GM10847 (cell line): ENCODE data around the gene RGS7.

ENCODE experiments used
- POLR2A ChIP-seq: IDR thresholded peaks from 2 replicates; pipeline ENCODE4 v1.6.1; 2011; ENCODE audit not compliant: insufficient read length; ENCODE audit errors: extremely low read depth

The RGS7 gene

DNA sequence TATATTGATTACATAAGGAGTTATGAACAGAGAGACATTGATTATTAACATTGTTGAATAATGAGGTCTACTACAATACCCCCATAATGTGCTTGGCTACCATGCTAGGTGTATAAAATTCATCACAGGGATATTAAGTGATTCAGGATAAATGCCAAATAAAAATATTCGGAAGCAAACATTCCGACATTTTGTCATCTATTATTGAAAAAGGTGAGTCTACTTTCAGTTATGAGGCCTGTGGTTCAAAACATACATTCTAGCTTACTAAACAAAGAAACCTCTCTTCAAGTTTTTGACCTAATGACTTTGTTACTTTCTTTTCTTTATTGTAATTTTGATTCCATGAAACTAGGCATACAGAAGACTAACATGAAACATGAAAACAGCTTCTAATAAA is 554.7 kb downstream of the RGS7 start:
- TF ChIP-seq POLR2A: no peak

DNA sequence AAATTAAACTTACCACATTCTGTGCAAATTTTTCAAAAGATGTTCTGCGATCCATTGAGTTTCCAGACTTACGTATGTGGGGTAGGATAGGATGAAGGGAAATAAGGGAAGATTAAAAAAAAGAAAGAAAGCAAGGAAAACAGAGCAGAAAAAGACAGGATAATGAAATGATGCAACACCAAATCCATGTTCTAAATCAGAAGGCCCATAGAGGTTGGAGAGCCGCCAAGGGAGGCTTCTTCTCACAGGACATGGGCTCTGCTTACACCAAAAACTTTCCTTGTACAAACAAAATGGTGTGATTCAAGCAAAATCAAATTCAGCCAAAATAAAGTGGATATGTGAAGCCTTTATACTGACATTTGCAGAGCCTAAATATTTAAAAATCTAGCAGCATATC is 555.6 kb downstream of the RGS7 start:
- no peak for TF ChIP-seq POLR2A

DNA sequence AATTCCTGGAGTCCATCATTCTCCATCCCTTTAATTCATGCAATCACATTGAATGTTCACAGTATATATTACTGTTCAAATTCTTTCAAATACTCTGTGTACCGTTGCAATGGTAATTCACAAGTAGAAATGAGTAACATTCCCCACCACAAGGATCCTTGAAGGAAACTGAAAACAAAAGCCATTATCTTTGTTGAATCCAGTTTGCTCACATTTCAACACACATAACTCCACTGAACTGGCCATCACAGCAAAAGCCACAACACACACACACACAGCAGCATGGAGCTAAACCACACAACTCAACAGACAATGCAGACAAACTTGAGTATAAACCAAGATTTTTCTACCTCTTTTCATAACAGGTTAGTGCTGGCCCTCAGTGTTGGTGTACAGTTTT is 556.7 kb downstream of the RGS7 start:
- no peak for TF ChIP-seq POLR2A

DNA sequence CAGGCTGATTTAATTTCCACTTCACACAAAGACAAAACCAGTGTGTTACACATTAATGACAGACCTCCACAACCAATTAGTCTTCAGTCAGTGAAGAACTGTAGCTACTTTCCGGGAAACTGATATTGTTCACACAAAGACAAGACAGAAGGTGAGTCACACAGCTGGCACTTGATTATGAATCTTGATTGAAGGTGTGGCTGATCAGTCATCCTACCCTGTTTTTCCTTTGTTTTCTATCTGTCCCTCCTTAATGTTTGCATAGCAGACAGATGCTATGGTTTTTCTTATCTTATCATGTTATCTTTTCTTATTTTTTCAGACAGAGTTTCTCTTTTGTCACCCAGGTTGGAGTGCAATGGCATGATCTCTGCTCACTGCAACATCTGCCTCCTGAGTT is 560.0 kb downstream of the RGS7 start:
- TF ChIP-seq POLR2A: no peak

DNA sequence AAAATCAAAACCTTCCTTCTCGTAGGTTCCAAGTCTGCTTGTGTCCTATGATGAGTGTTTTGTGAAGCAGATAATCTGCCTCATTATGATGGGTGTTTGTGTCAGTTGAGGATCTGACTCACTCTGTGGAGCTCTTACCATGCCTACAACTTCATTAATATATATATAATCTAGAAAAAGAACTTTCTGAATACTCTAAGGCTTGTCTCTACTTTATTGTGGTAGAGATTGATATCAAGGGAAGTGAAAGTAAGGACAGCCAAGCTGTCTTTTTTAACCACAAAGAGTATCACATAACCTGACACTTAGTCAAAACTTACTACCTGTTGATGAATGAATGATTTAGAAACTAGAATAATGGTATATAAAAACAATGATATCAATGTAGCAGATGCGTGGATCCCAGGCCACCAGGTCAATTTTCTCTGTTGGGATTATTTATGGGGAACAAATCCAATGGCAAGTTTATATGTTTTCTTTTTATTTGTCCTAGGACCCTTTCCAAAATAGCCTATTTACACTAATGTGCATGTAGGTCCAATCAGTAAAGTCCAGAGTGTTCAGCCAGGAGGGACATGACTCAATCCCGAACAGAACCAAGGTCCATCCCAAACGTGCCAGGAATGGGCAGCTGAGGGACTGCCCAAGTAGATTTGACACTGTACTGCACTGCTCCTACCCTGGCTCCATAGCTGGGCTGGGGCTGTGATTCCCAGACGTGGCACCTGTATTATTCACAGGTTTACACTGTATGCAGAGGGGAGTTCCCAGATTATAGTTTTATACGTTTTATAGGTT is 562.8 kb downstream of the RGS7 start:
- TF ChIP-seq POLR2A: no peak

DNA sequence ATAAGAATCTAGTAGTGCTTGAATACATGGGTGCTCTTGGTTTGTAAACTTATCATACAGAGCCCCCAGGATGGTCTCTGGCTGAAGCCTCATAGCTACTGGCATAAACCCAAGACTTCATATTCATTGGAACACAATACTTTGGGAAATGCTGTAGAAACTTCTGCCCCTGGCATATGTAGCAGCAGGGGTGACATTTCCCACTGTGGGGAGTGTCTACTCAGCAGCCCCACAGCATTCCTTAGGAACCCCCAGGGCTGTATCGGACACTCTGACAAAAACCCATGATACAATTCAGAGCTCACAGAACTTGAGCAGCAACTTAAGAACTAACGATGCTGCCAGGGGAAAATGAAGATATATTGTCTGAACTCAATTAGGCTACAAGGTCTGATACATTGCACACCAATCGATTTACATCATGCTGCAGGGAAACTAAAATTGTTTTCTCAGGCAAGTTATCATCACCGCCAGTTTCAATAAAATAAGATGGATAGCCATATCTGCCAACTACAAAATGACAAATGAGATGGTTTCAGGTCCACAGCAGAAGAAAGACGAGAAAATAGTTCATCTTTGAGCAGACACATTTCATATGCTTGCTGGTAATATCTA is 564.0 kb downstream of the RGS7 start:
- no peak for TF ChIP-seq POLR2A

DNA sequence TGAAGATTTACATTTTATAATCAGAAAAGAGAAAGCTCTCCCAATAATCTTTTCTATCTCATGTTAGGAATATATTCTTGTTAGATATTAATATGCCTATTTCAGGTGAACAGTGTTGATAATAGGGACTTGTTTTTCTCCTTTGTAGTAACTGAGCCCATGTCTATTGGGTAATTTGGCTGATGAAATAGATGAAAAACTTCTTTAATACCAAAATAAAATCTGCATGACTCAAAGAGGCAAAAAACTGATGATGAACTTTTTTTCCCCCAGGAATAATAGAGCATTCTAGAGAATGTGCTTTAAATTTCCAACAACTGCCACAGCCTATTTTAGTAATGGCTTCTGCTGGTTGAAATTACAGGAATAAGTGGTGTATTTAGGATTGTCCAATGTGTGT is 566.1 kb downstream of the RGS7 start:
- TF ChIP-seq POLR2A: no peak

DNA sequence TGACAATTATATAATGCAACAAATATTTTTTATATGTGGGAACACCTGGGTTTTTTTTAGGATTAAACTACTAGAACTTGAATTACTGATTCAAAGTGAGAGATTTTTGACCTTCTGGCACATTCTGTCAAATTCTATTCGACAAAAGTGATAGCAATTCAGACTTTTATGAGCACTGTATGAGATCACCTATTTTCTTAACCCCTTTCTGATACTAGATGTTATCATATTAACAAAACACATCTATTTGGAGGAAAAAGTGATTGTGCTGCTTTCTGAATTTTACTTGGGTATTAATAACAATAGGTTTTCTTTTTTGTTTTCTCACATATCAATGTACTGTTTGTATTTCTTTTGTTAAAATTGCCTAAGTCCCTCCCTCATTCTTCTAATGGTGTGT is 570.1 kb downstream of the RGS7 start:
- TF ChIP-seq POLR2A: no peak

DNA sequence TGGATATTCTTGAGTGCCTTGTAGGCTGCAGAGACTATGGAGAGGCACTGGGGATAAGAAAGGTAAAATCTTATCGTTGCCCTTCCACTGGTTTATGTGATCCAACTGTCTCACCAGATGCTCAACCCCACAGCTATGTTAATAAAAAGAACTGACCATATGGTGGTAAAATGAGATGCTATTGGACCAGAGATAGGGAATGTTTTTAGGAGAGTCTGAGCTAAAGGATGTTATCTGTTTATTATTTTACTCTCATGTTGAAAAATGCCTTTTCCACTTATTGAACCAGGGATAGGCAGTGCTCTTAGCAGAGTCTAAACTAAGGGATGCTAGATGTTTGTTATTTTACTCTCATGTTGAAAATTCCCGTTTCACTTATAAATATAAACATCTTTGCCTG is 572.2 kb downstream of the RGS7 start:
- no peak for TF ChIP-seq POLR2A

DNA sequence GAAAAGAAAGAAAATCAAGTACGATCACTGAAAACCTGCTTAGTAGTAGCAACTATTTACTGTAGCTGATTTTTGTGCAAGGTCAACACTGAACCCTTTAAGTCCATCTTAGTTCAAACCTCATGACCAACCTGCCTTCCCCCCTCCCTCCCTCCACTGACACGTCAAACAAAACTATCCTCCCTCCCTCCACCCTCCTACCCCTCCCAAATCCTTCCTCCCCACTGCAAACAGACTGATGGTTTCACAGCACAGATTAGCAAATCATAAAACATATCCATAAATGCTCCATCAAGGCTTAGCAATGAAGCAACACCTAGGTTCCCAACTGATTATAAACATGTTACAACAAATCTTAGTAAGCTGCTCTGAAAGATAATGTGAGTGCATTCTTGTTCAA is 580.8 kb downstream of the RGS7 start:
- no peak for TF ChIP-seq POLR2A

DNA sequence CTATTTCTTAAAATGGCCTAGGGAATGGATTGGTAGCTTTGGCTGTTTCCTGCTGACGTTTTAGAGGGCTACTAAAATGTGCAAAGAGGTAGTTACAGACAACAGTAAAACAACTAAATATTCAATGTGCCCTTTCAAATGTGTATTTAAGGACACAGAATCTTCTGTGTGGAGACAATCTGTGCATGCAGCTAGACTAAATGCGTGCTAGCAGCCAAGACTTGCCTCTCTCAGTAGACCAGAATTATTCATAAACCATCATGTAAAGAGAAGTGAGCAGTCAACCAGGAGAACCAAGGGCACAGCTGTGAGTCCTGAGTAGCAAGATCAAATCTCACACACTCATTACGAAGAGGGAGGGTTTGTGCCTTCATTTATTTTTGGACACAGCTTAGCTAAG is 584.9 kb downstream of the RGS7 start:
- TF ChIP-seq POLR2A: no peak

DNA sequence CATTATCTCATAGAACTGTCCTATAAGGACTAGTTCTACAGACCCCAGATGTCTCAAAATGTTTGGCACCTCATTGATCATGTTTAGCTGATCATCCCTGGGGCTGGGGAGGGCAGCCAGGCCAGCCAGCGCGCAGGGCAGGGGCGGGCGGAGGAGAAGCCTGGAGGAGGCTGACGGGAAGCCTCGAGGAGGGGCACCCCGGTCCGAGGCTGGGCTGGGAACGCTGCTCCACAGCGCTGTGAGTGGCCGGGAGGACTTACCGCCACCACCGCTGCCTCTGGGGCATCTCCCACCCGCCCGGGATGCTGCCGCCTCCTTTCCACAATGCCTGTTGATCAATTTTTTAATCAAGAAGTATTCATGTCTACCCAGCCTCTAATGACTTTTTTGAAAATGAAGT is 585.6 kb downstream of the RGS7 start:
- TF ChIP-seq POLR2A: no peak

DNA sequence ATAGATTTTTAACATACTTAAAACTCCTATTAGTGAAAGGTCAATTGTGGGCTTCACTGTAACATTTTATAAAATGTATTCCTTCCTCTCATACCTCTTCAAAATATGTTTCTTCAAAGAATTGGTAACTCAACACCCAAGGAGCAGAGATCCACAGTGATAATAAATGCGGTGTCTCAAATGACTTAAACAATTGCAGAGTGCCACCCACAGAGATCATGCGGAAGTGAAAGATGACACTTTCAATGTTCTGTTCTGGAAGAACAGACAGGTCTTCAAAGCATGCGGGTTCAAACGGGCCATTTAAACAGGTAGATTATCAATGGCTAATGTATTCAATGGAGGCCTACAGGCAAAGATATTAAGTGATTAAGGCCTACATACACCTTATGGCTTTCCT is 588.0 kb downstream of the RGS7 start:
- TF ChIP-seq POLR2A: no peak

DNA sequence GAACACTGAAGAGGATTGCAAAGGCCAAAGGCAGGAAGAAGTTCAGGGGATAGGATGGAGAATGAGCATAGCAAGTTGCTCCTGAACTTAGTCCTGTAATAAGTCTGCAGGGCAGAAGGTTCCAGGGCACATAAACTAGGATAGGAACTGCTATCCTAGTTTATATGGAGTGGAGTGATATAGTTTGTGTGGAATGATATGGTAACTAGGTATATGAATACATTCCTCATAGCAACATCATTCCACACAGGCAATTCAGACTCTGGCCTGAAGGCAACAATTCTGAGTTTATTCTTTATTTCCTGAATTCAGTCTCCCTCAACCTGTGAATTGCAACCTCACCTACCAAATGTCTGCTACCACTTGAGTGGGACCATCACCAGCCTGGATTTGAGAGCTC is 590.2 kb downstream of the RGS7 start:
- TF ChIP-seq POLR2A: no peak

DNA sequence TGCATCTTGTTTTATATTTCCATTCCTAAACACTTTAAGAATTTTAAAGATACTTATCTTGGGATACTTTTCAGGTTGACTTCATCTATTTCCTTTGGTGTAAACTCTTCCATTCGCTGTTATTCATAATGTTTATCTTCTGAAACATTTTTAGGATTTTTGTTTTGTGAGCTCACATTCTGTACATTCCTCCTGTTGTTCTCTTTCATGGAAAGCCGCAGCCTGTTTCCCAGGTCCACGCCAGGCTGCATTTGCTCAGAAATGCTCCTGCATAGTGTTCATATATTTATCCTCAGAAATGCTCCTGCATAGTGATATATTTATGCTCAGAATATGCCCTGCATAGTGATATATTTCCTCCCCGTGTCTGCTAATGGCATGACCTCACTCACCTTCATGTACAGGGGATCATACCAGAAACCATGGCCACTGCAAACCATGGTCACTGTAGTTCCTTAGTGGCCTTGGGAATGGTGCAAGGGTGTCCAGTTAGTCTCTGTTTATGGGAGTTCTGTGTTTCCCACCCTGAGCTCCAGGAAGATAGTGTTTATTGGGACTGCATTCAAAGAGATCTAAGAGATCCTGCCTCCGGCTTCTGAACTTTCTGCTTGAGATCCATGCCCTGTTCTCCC is 591.2 kb downstream of the RGS7 start:
- no peak for TF ChIP-seq POLR2A

DNA sequence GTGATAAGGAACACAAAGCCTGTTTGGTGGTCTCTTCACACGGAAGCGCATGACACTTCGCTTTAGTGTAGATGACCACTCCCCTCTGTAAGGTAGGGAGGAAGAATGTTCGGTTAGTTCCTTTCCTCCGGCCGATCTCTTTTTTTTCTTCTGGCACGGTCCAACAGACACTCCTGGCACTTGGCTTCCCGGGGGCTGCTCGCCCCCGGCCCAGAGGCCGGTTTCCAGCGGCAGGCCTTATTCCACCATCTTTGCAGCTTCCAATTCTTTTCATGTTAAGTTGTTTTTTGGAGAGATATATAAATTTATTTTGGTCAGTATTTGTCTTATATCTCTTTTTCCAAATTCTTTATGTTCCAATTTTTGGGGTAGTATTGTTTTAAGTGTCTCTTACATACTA is 593.2 kb downstream of the RGS7 start:
- TF ChIP-seq POLR2A: no peak
